Adrenal gland (tissue), 5 donors: ENCODE data around the gene SRCIN1.

ENCODE experiments used
- POLR2A ChIP-seq, 2 donors: fragments of 450-650 bp; IDR thresholded peaks; one replicate each; pipeline ENCODE4 v1.6.1; 2017; ENCODE audit warnings: antibody characterized with exemption in 2 of 2, mild to moderate bottlenecking in 2 of 2, moderate library complexity in 1 of 2
- TF ChIP-seq, protein P1 (sequence below), 6 experiments: fragments of 450-650 bp in 4 of 6; fragments of 200-600 bp in 2 of 6; sonication (generic) in 1 of 6; IDR thresholded peaks; 1 replicate in 5 of 6; 2 replicates in 1 of 6; pipeline versions ENCODE4 v1.5.1 to v1.8.0; 2016 to 2021; ENCODE audit warnings: antibody characterized with exemption in 6 of 6, mild to moderate bottlenecking in 2 of 6, moderate library complexity in 1 of 6
- donor health status: DM: no; HTN: no; CAD: no.

DNA sequence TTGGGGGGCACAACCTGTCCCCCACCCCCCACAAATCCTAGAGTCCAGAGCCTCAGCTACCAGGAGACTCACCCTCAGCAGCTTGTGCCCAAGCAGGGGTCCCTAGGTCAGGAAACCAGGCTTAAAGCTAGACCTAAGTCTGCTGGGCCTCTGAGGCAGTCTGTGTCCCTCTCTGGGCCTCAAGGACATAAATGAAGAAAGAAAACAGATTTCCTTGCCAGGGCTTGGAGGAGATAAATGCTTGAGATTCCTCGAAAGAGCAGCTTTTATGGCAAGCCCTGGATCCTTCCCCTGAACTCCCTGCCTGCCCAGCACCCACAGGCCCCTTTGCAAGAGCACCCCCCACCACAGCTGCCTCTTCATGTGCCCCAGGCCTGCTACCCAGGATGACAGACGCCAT, 3.3 kb downstream of the SRCIN1 start:
- TF ChIP-seq, protein P1, sequence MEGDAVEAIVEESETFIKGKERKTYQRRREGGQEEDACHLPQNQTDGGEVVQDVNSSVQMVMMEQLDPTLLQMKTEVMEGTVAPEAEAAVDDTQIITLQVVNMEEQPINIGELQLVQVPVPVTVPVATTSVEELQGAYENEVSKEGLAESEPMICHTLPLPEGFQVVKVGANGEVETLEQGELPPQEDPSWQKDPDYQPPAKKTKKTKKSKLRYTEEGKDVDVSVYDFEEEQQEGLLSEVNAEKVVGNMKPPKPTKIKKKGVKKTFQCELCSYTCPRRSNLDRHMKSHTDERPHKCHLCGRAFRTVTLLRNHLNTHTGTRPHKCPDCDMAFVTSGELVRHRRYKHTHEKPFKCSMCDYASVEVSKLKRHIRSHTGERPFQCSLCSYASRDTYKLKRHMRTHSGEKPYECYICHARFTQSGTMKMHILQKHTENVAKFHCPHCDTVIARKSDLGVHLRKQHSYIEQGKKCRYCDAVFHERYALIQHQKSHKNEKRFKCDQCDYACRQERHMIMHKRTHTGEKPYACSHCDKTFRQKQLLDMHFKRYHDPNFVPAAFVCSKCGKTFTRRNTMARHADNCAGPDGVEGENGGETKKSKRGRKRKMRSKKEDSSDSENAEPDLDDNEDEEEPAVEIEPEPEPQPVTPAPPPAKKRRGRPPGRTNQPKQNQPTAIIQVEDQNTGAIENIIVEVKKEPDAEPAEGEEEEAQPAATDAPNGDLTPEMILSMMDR (IDR thresholded peaks at IDR 0.05), result no peak
- no peak for TF ChIP-seq POLR2A (IDR thresholded peaks at IDR 0.05)
